ENCODE results near the gene TEX28.
A peak's percentile ranks its signal among the peaks of the same experiment; 100 is the strongest.
"Not testable (repeated sequence)": the region's sequence is repeated elsewhere in the genome, so short reads cannot be mapped to it uniquely, and the experiment has no call there.

TEX28 gene

GRCh38 chrX:154294791-154295574, at the start of gene TEX28:
Gene TEX28 (minus strand): TSS chrX:154295124. CDS start chrX:154292117, 3,007 bp downstream.
- no peak within 1 kb of the TSS for H3K27ac ChIP-seq (ENCODE audit: low read length)
- no peaks in the 10 kb centered on the region for H3K36me3 ChIP-seq (replicated peaks; ENCODE audit: low read depth, low read length)
- no peak within 1 kb of the TSS for H3K9ac ChIP-seq (ENCODE audit: low read length)
- TF ChIP-seq EZH2phosphoT487 (IDR thresholded peaks at IDR 0.05; ENCODE audit: low read depth) (no peak), CTCF (IDR thresholded peaks at IDR 0.05; ENCODE audit: low read depth, low read length) (no peak)
- H3K4me2 ChIP-seq (ENCODE audit: low read length), result no peak within 1 kb of the TSS
- no peaks in the 10 kb centered on the region for H4K20me1 ChIP-seq (ENCODE audit: insufficient read depth, low read length)
- H3K9me3 ChIP-seq (ENCODE audit: insufficient read depth, low read length), result no peaks in the 10 kb centered on the region
- H3K4me1 ChIP-seq (ENCODE audit: low read length), result peaks cover 15% of the 10 kb centered on the region
- H3K79me2 ChIP-seq (ENCODE audit: low read length), result no peaks in the 10 kb centered on the region
- H3K27me3 ChIP-seq (ENCODE audit: low read depth, low read length), result no peaks in the 10 kb centered on the region
- H2AFZ ChIP-seq (ENCODE audit: low read depth, low read length), result no peak within 1 kb of the TSS
- no peak within 1 kb of the TSS for H3K4me3 ChIP-seq (ENCODE audit: low read length)

- H3K79me2 ChIP-seq (ENCODE audit: low read length); H3K9me3 ChIP-seq (ENCODE audit: insufficient read depth, low read length); H3K36me3 ChIP-seq (replicated peaks; ENCODE audit: low read depth, low read length); H3K27me3 ChIP-seq (ENCODE audit: low read depth, low read length); H4K20me1 ChIP-seq (ENCODE audit: insufficient read depth, low read length); H3K4me1 ChIP-seq (ENCODE audit: low read length); H3K27ac ChIP-seq (ENCODE audit: low read length); H3K4me3 ChIP-seq (ENCODE audit: low read length); H3K4me2 ChIP-seq (ENCODE audit: low read length); H3K9ac ChIP-seq (ENCODE audit: low read length); H2AFZ ChIP-seq (ENCODE audit: low read depth, low read length): not testable (repeated sequence)
These were observed 48.7 kb upstream of the TEX28 start for GRCh38 chrX:154343620-154344019.

GRCh38 chrX:154343063-154343462, 48.1 kb upstream of the TEX28 start:
- H3K4me1 ChIP-seq (ENCODE audit: low read length); H4K20me1 ChIP-seq (ENCODE audit: insufficient read depth, low read length); H3K9ac ChIP-seq (ENCODE audit: low read length); H3K79me2 ChIP-seq (ENCODE audit: low read length); H3K36me3 ChIP-seq (replicated peaks; ENCODE audit: low read depth, low read length); H3K4me3 ChIP-seq (ENCODE audit: low read length); H3K4me2 ChIP-seq (ENCODE audit: low read length); H3K27ac ChIP-seq (ENCODE audit: low read length); H2AFZ ChIP-seq (ENCODE audit: low read depth, low read length); H3K27me3 ChIP-seq (ENCODE audit: low read depth, low read length); H3K9me3 ChIP-seq (ENCODE audit: insufficient read depth, low read length): not testable (repeated sequence)

GRCh38 chrX:154341399-154342298, 46.7 kb upstream of the TEX28 start:
- not testable (repeated sequence) for H2AFZ ChIP-seq (ENCODE audit: low read depth, low read length); H4K20me1 ChIP-seq (ENCODE audit: insufficient read depth, low read length); H3K9ac ChIP-seq (ENCODE audit: low read length); H3K79me2 ChIP-seq (ENCODE audit: low read length); H3K4me2 ChIP-seq (ENCODE audit: low read length); H3K9me3 ChIP-seq (ENCODE audit: insufficient read depth, low read length); H3K27ac ChIP-seq (ENCODE audit: low read length); H3K4me1 ChIP-seq (ENCODE audit: low read length); H3K4me3 ChIP-seq (ENCODE audit: low read length); H3K27me3 ChIP-seq (ENCODE audit: low read depth, low read length); H3K36me3 ChIP-seq (replicated peaks; ENCODE audit: low read depth, low read length)

GRCh38 chrX:154334496-154334895, 39.6 kb upstream of the TEX28 start:
- Histone ChIP-seq H3K4me1 (ENCODE audit: low read length) (peaks cover 19% of the 10 kb centered on the region), H3K27ac (ENCODE audit: low read length) (peak overlapping the region; percentile 69; the same call in 1 of the 2 replicates), H3K9me3 (ENCODE audit: insufficient read depth, low read length) (no peaks in the 10 kb centered on the region), H3K4me3 (ENCODE audit: low read length) (no peak overlapping the region), H3K4me2 (ENCODE audit: low read length) (peak overlapping the region; percentile 72), H4K20me1 (ENCODE audit: insufficient read depth, low read length) (no peaks in the 10 kb centered on the region), H3K27me3 (ENCODE audit: low read depth, low read length) (no peaks in the 10 kb centered on the region), H3K36me3 (replicated peaks; ENCODE audit: low read depth, low read length) (no peaks in the 10 kb centered on the region), H3K9ac (ENCODE audit: low read length) (no peak overlapping the region), H2AFZ (ENCODE audit: low read depth, low read length) (peak overlapping the region; percentile 76), H3K79me2 (ENCODE audit: low read length) (no peaks in the 10 kb centered on the region)
- TF ChIP-seq EZH2phosphoT487 (IDR thresholded peaks at IDR 0.05; ENCODE audit: low read depth) (no peak), CTCF (IDR thresholded peaks at IDR 0.05; ENCODE audit: low read depth, low read length) (no peak)

Measured in OCI-LY3 (cell line).